Tibial nerve (tissue), 4 donors: ENCODE measurements around the gene TREML2. TPM values are rescaled to one million over a fixed set of nuclear protein-coding genes. Genes with fewer than 3 reads are reported as not detected.

Source experiments
- DNase-seq, 2 donors: peaks; one replicate each; pipeline ENCODE4 v3.0.0-alpha.2; 2019; ENCODE audit warnings: low spot score in 2 of 2
- H3K27ac ChIP-seq, 4 donors: fragments of 200-600 bp; sonication (generic) in 3 of 4; one replicate each; pipeline ENCODE4 v1.5.1; 2017 to 2019; ENCODE audit warnings: mild to moderate bottlenecking in 1 of 4
- H3K27me3 ChIP-seq, 2 donors: fragments of 200-600 bp; sonication (generic) in 1 of 2; one replicate each; pipeline versions ENCODE4 v1.5.1 to v1.6.0; 2017 to 2019
- H3K36me3 ChIP-seq, 3 donors: fragments of 200-600 bp; sonication (generic); one replicate each; pipeline ENCODE4 v1.5.1; 2018 to 2019
- H3K4me1 ChIP-seq, 4 donors: fragments of 200-600 bp; sonication (generic) in 3 of 4; one replicate each; pipeline ENCODE4 v1.5.1; 2017 to 2019
- H3K4me3 ChIP-seq, 4 donors: fragments of 200-600 bp; sonication (generic) in 3 of 4; one replicate each; pipeline ENCODE4 v1.5.1; 2017 to 2019; ENCODE audit warnings: mild to moderate bottlenecking in 1 of 4, moderate library complexity in 1 of 4
- H3K9me3 ChIP-seq, 4 donors: fragments of 200-600 bp; sonication (generic) in 3 of 4; one replicate each; pipeline ENCODE4 v1.5.1; 2017 to 2019
- EP300 ChIP-seq, 2 donors: sonication (generic); formaldehyde crosslinking; IDR thresholded peaks; one replicate each; pipeline ENCODE4 v1.6.1; 2017; ENCODE audit warnings: antibody characterized with exemption in 2 of 2, mild to moderate bottlenecking in 1 of 2
- POLR2A ChIP-seq, 2 donors: fragments of 450-650 bp; IDR thresholded peaks; one replicate each; pipeline ENCODE4 v1.6.1; 2017; ENCODE audit warnings: antibody characterized with exemption in 2 of 2, mild to moderate bottlenecking in 2 of 2, moderate library complexity in 2 of 2
- WGBS, 2 donors: methylation state at CpG; one replicate each; pipeline ENCODE4 v1.1.5; 2018; 5-methylcytosine and 5-hydroxymethylcytosine counted together
- total RNA-seq, 4 donors: library from RNA; depleted of rRNA; stranded (reverse); fragments of >200 nt; gene quantifications; one replicate each; pipeline ENCODE4 v1.1.0, GENCODE V29; 2016
- TF ChIP-seq, protein P1 (sequence below), 5 experiments: fragments of 200-600 bp in 3 of 5; fragments of 450-650 bp in 2 of 5; sonication (generic) in 3 of 5; IDR thresholded peaks; one replicate each; pipeline ENCODE4 v1.5.1; 2016 to 2019; ENCODE audit warnings: antibody characterized with exemption in 5 of 5, mild to moderate bottlenecking in 3 of 5, moderate library complexity in 2 of 5

Gene TREML2
- total RNA-seq, 4 donors from 2014 or later: not detected

DNA sequence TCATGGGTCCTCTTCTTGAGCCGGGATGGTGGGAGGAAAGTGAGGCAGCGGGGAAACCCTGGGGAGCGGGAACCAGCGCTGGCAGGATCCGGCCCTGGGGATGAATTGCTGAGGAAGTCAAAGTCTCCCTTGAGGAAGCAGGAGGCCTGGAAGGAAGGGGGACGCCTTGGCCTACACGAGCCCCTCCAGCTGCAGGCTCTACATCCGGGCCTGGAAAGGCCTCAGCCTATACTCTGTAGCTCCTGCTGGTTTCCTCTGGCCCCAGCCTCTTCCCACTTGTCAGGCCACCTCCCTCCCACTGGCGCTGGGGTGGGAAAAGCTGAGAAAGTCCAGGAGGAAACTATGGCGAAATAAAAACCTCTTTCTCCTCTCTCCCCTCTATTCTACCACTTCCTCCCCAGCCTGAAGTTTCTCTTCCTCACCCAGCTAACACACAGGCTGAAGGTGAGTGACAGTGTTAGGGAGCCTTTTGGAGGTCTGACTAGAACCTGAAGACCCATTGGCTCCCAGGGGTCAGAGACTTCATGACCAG, 14.9 kb downstream of the TREML2 start:
- TF ChIP-seq POLR2A (IDR thresholded peaks at IDR 0.05): no peak
- TF ChIP-seq, protein P1, sequence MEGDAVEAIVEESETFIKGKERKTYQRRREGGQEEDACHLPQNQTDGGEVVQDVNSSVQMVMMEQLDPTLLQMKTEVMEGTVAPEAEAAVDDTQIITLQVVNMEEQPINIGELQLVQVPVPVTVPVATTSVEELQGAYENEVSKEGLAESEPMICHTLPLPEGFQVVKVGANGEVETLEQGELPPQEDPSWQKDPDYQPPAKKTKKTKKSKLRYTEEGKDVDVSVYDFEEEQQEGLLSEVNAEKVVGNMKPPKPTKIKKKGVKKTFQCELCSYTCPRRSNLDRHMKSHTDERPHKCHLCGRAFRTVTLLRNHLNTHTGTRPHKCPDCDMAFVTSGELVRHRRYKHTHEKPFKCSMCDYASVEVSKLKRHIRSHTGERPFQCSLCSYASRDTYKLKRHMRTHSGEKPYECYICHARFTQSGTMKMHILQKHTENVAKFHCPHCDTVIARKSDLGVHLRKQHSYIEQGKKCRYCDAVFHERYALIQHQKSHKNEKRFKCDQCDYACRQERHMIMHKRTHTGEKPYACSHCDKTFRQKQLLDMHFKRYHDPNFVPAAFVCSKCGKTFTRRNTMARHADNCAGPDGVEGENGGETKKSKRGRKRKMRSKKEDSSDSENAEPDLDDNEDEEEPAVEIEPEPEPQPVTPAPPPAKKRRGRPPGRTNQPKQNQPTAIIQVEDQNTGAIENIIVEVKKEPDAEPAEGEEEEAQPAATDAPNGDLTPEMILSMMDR (IDR thresholded peaks at IDR 0.05): no peak
- TF ChIP-seq EP300 (IDR thresholded peaks at IDR 0.05): no peak
- Histone ChIP-seq H3K9me3 (peaks cover 0 to 25% (median 0%) of the 10 kb centered on the region in 4 donors), H3K27ac (no peak overlapping the region), H3K4me3 (no peak overlapping the region), H3K27me3 (no peaks in the 10 kb centered on the region), H3K4me1 (no peaks in the 10 kb centered on the region), H3K36me3 (no peaks in the 10 kb centered on the region)
- DNase-seq: no peak
- WGBS, 2 donors: 54 to 61% methylated on average over 10 of the region's 10 CpGs

DNA sequence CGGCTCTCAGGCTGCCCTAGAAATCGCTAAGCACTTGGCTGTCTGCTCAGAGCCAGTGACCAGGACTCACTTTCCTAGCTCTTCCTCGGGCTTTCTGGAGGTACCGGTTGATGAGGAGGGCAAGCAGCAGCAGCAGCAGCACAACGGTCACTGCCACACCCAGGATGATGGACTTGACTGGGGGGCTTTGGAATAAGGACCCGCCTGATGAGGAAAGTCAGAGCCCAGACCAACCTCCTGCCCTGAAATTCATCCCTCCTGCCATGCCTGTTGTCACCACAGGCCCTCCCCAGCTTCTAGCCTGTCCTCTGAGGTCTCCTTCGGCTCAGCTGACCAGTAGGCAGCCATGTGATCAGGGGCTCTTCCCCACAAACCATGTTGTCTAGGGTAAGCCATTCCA, 16.2 kb downstream of the TREML2 start:
- WGBS, 2 donors: 79 to 81% methylated on average over 6 to 7 of the region's 7 CpGs

DNA sequence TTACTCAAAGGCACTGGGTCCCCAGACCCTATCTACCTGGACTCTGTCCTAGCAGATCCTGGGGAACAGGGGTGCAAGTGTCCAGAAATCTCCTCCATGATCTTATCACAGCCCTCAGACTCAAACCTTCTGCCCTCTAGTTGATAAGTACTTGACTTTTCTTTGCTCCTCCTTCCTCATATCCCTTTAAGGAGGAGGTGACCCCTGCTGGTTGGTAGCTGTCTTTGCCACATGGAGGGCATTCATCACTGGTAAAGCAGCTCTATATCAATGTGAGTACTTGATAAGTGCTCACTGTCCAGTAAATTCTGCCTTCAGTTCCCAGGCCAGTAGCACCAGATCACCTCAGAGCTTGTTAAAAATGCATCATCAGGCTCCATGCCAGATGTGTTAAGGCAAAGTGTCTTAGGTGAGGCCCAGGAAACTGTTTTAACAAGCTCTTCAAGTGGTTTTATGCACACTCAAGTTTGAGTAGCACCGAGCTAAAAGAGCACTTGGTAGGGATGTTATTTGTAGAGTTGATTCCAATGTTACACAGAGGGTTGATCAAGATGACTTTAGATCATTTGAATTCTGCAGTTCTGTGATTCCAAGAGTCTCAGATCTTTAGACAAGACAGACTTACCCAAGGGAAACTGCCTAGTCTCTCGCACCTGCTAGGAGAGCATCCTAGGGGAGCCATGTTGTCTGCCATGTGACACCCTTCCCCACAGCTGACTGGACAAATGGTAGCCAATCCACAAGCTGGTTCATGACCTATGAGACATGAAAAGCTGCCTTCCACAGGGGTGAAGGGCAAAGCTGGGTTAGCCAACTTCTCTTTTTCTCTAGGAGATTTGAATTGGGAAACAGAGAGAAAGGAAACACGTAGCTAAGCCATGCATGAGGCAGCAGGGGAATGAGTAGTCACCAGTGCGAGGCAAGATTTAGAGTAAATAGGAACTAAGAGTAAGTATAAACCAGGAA, 18.6 kb downstream of the TREML2 start:
- DNase-seq: no peak
- 62 to 69% methylated on average over 4 of the region's 4 CpGs for WGBS, 2 donors
- no peak for TF ChIP-seq POLR2A (IDR thresholded peaks at IDR 0.05)
- TF ChIP-seq, protein P1 (IDR thresholded peaks at IDR 0.05): peak in 2 of 5 experiments; percentile 19 to 34
- peak; percentile 59 to 71 for TF ChIP-seq EP300 (IDR thresholded peaks at IDR 0.05)

More for the DNA sequence above, 16.2 kb downstream of the TREML2 start:
- H3K27me3 ChIP-seq: no peaks in the 10 kb centered on the region
- H3K36me3 ChIP-seq: no peaks in the 10 kb centered on the region
- H3K27ac ChIP-seq: no peak overlapping the region
- H3K4me1 ChIP-seq: no peaks in the 10 kb centered on the region
- no peak overlapping the region for H3K4me3 ChIP-seq
- TF ChIP-seq EP300 (IDR thresholded peaks at IDR 0.05): no peak
- TF ChIP-seq, protein P1 (IDR thresholded peaks at IDR 0.05): no peak
- TF ChIP-seq POLR2A (IDR thresholded peaks at IDR 0.05): no peak
- DNase-seq: no peak
- peaks cover 0 to 14% (median 0%) of the 10 kb centered on the region in 4 donors for H3K9me3 ChIP-seq

DNA sequence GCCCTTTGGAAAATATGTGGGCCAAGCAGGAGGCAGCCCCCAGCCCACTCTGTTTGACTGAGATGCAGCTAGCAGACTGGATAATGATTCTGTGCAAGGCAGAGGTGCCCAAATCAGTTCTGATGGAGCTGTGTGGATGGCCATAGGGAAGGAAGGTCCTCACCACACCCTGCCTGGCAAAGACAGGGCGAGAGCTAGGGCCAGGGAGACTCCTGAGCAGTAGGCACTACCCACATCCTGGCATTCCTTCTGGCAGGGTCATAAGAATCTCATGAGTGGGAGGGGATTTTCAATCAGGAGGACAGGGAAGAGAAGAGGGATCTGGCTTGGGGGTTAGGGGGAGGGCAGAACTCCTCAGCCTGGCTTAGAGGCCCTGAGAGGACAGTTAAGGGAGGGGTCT, 19.4 kb downstream of the TREML2 start:
- Histone ChIP-seq H3K27ac (no peak overlapping the region), H3K27me3 (no peaks in the 10 kb centered on the region), H3K4me1 (no peaks in the 10 kb centered on the region), H3K36me3 (no peaks in the 10 kb centered on the region), H3K9me3 (no peaks in the 10 kb centered on the region), H3K4me3 (no peak overlapping the region)
- 53 to 57% methylated on average over 1 of the region's 1 CpG for WGBS, 2 donors
- DNase-seq: no peak
- no peak for TF ChIP-seq EP300 (IDR thresholded peaks at IDR 0.05)
- TF ChIP-seq, protein P1 (IDR thresholded peaks at IDR 0.05): no peak
- TF ChIP-seq POLR2A (IDR thresholded peaks at IDR 0.05): no peak

More for the DNA sequence above, 18.6 kb downstream of the TREML2 start:
- Histone ChIP-seq H3K4me3 (no peak overlapping the region), H3K36me3 (no peaks in the 10 kb centered on the region), H3K27ac (peak overlapping the region in 2 of 4 donors; percentile 20 to 33), H3K27me3 (no peaks in the 10 kb centered on the region), H3K4me1 (no peaks in the 10 kb centered on the region), H3K9me3 (no peaks in the 10 kb centered on the region)

GRCh38 chr6:41179163-41179562, 21.8 kb downstream of the TREML2 start:
- no peak for TF ChIP-seq POLR2A (IDR thresholded peaks at IDR 0.05)
- TF ChIP-seq, protein P1 (IDR thresholded peaks at IDR 0.05): no peak
- TF ChIP-seq EP300 (IDR thresholded peaks at IDR 0.05): no peak
- WGBS, 2 donors: 60 to 70% methylated on average over 4 of the region's 4 CpGs
- Histone ChIP-seq H3K9me3 (no peaks in the 10 kb centered on the region), H3K27ac (no peak overlapping the region), H3K4me3 (no peak overlapping the region), H3K36me3 (no peaks in the 10 kb centered on the region), H3K27me3 (no peaks in the 10 kb centered on the region), H3K4me1 (no peaks in the 10 kb centered on the region)
- DNase-seq: no peak
